T-helper 2 cell treated with Interferon-gamma antibody and Interleukin-4, amounts not matched to agents 100 ng/mL and 5 ng/mL, for 36 hours (primary cell): ENCODE measurements around the gene HOXC10. TPM values are rescaled to one million over a fixed set of nuclear protein-coding genes. Genes with fewer than 3 reads are reported as not detected.

Source experiments
- intact Hi-C: fragments of 100-400 bp; cut with micrococcal nuclease; formaldehyde crosslinking; loops from one replicate; pipeline ENCODE4 v1.15.1; 2023
- total RNA-seq: library from RNA; stranded (reverse); gene quantifications from 2 replicates; pipeline ENCODE4 v1.2.3, GENCODE V29; 2022

The HOXC10 gene
- total RNA-seq, 1 donor from 2014 or later = not detected

DNA sequence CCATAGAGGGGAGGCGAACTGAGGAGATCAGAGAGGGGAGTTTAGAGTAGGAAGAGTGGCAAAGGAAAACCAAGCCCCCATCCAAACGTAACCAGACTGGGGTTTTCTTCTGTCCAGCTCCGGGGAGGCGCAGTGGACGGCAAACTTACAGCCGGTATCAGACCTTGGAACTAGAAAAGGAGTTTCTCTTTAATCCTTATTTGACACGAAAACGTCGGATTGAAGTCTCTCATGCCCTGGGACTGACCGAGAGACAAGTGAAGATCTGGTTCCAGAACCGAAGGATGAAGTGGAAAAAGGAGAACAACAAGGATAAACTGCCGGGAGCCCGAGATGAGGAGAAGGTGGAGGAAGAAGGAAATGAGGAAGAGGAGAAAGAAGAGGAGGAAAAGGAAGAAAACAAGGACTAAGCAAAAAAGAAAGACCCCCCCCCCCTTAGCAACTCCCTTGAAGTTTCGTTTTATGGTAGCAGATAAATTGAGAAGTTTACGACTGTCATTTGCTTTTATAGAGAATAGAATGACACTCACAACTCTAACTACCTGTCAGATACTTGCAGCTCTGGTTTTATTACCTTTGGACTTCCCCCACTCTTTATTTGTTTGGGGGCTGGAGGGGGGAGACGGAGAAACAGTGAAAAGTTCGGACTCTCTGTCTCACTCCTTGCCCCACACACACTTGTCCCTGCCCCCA, 26.2 kb downstream of the HOXC10 start:
- intact Hi-C loops = no loop called here

- intact Hi-C loops = no loop called here
These were observed 27.0 kb downstream of the HOXC10 start for GRCh38 chr12:54011665-54012532.

GRCh38 chr12:54012631-54013409, 27.9 kb downstream of the HOXC10 start:
- intact Hi-C loops = no loop called here

- intact Hi-C loops = no loop called here
These were observed 29.6 kb downstream of the HOXC10 start for GRCh38 chr12:54014377-54015017.

- intact Hi-C loops = no loop called here
These were observed 30.3 kb downstream of the HOXC10 start for GRCh38 chr12:54015018-54015931.

DNA sequence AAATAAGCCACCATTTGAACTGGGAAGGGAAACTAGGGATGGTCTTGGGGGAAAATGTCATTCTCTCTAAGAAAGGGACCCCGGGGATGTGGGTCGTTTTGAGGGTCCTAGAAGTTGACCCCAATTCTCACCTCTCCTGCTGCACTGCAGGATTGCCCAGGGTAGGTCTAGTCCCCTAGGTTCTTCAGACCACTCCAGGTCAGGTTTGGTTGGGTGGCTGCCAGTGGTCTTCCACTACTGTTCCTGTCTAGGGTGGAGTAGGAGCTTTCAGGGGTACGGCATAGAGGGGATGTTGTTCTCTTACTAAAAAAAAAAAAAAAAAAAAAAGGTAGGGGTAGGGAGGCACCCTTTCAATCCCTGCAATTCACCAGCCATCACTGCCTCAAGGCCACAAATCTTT, 31.1 kb downstream of the HOXC10 start:
- intact Hi-C loops = loop anchor here (2.0 kb wide), 1 partner anchor 17 kb away; the partner anchor contains the start of gene HOXC5

- intact Hi-C loops = loop anchor here (2.0 kb wide), 1 partner anchor 16 kb away; the partner anchor contains the start of gene HOXC5
These were observed 31.6 kb downstream of the HOXC10 start for GRCh38 chr12:54016478-54016964.

DNA sequence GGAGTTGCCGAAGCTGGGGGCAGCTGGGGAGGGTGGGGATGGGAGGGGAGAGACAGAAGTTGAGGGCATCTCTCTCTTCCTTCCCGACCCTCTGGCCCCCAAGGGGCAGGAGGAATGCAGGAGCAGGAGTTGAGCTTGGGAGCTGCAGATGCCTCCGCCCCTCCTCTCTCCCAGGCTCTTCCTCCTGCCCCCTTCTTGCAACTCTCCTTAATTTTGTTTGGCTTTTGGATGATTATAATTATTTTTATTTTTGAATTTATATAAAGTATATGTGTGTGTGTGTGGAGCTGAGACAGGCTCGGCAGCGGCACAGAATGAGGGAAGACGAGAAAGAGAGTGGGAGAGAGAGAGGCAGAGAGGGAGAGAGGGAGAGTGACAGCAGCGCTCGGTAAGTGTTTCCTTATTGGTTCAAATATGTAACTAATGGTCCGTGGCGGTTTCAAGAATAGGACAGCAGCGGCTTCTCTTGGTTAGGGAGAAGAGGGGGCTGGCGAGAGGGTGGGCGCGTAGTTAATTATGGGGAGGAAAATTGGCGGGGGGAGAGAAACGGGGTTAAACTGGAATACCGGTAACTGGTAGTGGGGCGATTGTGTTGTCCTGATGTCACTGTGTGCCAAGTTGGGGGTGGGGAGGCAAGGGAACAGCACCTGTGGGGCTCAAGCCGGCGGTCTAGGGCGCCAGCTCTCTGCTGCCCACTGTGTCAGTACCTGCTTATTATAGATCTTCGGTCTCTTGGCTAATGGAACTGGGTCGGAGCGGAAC, 32.3 kb downstream of the HOXC10 start:
- intact Hi-C loops = loop anchor here (2.0 kb wide), 1 partner anchor 16 kb away; the partner anchor contains the start of gene HOXC5

DNA sequence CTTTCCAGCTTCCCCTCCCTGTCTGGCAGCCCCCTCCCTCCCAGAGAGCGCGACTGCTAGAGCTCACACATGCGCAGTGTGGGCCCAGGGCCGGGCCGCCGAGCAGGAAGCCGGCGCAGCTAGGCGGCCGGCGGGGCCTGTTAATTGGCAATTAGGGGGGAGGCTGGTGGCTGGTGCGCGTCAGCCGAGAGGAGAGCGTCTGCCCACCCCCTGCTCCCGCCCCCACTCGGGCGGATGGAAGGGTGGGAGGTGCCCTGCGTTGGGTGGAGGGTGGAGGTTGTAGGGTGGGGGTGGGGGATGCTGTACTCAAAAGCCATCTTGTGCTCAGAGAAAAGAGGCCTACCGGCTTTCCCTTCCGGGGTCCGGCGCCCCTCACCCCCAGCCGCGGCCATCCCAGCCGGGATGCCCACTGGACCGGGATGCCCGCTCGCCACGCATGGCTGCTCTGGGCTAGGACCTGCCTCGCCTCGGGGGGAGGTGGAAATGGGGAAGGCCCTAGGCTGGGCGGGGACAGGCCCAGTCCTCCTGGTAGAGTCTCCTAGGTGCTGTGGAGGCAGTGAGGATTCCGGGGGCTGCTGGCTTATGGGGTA, 33.0 kb downstream of the HOXC10 start:
- intact Hi-C loops = loop anchor here (2.0 kb wide), 1 partner anchor 15 kb away; the partner anchor contains the start of gene HOXC5

DNA sequence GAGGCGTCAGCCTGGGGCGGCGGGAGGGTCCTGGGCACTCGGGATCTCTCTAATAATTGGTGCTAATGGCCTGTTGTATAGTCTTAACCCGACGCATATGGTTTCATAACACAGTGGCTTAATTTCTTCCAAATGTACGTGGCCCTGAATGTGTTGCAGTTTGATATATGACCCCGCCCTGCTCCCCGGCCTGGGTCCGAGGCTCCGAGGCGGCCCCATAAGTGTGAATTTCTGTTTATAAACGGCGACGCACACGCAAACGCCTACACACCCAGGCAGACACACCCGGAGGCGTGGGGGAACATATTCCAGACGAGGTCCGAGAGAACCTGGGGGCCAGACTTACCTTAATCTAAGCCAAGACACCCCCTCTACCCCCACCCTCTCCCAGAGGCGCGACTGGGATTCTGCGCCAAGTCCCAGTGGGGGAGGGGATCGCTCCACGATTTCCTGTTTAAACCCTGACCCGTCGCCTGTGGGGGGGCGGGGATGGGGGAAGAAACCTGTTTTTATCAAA, 33.6 kb downstream of the HOXC10 start:
- intact Hi-C loops = no loop called here

- intact Hi-C loops = no loop called here
These were observed 34.3 kb downstream of the HOXC10 start for GRCh38 chr12:54019091-54019811.

- intact Hi-C loops = no loop called here
These were observed 35.1 kb downstream of the HOXC10 start for GRCh38 chr12:54019924-54020590.

GRCh38 chr12:54020591-54021405, 35.9 kb downstream of the HOXC10 start:
- intact Hi-C loops = no loop called here

GRCh38 chr12:54021432-54022013, 36.6 kb downstream of the HOXC10 start:
- intact Hi-C loops = no loop called here

GRCh38 chr12:54022960-54023884, 38.3 kb downstream of the HOXC10 start:
- intact Hi-C loops = no loop called here
